ENCODE results near the gene TEKT5.
"Not testable (repeated sequence)": the region's sequence is repeated elsewhere in the genome, so short reads cannot be mapped to it uniquely, and the experiment has no call there.

TEKT5 gene

GRCh38 chr16:10694830-10695229 lies at the start of gene TEKT5:
TSS of gene TEKT5 (minus strand) at chr16:10694930. CDS start at chr16:10694873, 57 bp downstream.
- DNase-seq: no peak

- peak; percentile 99 for DNase-seq
Observed at GRCh38 chr16:10743610-10744369, 49.1 kb upstream of the TEKT5 start, which contains the start of gene NUBP1. TSS of gene NUBP1 (plus strand) at chr16:10743842. CDS start at chr16:10743864, 22 bp downstream.

- DNase-seq: no peak
Observed at GRCh38 chr16:10743227-10743609, 48.5 kb upstream of the TEKT5 start.

- DNase-seq: no peak
Observed at GRCh38 chr16:10741844-10742243, 47.1 kb upstream of the TEKT5 start.

- not testable (repeated sequence) for DNase-seq
Observed at GRCh38 chr16:10741249-10741648, 46.5 kb upstream of the TEKT5 start.

- no peak for DNase-seq
Observed at GRCh38 chr16:10740845-10741208, 46.1 kb upstream of the TEKT5 start.

- DNase-seq: no peak
Observed at GRCh38 chr16:10740000-10740844, 45.5 kb upstream of the TEKT5 start.

GRCh38 chr16:10738231-10739077 lies 43.7 kb upstream of the TEKT5 start:
- DNase-seq: no peak

GRCh38 chr16:10737068-10737625 lies 42.4 kb upstream of the TEKT5 start:
- DNase-seq: peak; percentile 90

- no peak for DNase-seq
Observed at GRCh38 chr16:10731790-10732189, 37.1 kb upstream of the TEKT5 start.

GRCh38 chr16:10729104-10730048 lies 34.6 kb upstream of the TEKT5 start:
- DNase-seq: no peak

- peak; percentile 49 for DNase-seq
Observed at GRCh38 chr16:10728003-10728887, 33.5 kb upstream of the TEKT5 start.

GRCh38 chr16:10708969-10709368 lies 14.2 kb upstream of the TEKT5 start:
- DNase-seq: no peak

- DNase-seq: no peak
Observed at GRCh38 chr16:10699756-10700155, 5.0 kb upstream of the TEKT5 start.

GRCh38 chr16:10694306-10694705 lies 424 bp downstream of the TEKT5 start:
- DNase-seq: no peak

- no peak for DNase-seq
Observed at GRCh38 chr16:10693889-10694288, 841 bp downstream of the TEKT5 start.

GRCh38 chr16:10692470-10692869 lies 2.3 kb downstream of the TEKT5 start:
- no peak for DNase-seq

- DNase-seq: no peak
Observed at GRCh38 chr16:10688726-10689125, 6.0 kb downstream of the TEKT5 start.

GRCh38 chr16:10688291-10688690 lies 6.4 kb downstream of the TEKT5 start:
- no peak for DNase-seq

- DNase-seq: no peak
Observed at GRCh38 chr16:10685709-10686108, 9.0 kb downstream of the TEKT5 start.

All from eye (tissue), 1 donor.